A673 (cell line): ENCODE measurements around the gene ATG4B.

Source experiments
- EZH2 ChIP-seq: fragments of 200-600 bp; sonication (generic); IDR thresholded peaks from 2 replicates; pipeline ENCODE4 v1.6.1; 2017; ENCODE audit warnings: borderline replicate concordance, low read depth, mild to moderate bottlenecking, mixed read lengths, antibody characterized with exemption, low read length; ENCODE audit not compliant: poor library complexity, severe bottlenecking
- TF ChIP-seq, protein P1 (sequence below): fragments of 300-800, 200-600 bp; sonication (generic); conservative IDR thresholded peaks from 2 replicates; pipeline ENCODE4 v1.5.1; 2017; ENCODE audit warnings: low read depth, mild to moderate bottlenecking, antibody characterized with exemption, low read length, moderate library complexity, mixed read lengths

DNA sequence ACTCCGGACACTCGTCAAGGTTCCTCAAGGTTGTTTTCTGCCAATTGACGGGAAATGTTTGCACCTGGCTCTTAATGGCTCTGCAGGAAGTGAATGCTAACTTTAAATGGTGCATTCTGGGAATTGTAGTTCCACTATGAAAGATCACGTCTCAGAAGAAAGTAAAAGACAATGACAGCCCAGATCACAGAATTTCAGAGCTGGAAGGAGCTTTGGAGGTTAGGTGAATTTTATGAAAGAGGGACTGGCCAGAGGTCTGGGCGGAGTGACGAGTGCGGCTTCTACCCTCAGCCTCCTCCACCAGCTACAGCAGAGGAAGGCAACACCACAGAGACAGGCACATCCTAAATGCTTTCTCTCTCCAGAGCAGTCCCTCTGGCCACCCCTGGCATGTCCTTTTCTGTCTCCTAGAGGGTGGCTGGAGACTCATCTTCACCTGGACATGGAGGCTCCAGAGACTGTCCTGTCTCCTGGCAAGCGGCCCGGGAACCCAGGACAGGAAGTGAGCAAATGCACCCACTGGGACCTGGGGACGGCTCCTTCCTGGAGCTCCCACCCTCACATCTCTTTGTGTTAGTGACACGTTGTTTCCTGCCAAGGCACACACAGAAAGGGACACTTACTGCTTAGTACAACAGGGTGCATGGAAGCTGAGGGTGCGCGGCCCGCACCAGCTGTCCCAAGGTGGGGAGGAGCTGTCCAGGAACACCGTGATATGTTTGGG is 19.9 kb upstream of the ATG4B start:
- TF ChIP-seq, protein P1, sequence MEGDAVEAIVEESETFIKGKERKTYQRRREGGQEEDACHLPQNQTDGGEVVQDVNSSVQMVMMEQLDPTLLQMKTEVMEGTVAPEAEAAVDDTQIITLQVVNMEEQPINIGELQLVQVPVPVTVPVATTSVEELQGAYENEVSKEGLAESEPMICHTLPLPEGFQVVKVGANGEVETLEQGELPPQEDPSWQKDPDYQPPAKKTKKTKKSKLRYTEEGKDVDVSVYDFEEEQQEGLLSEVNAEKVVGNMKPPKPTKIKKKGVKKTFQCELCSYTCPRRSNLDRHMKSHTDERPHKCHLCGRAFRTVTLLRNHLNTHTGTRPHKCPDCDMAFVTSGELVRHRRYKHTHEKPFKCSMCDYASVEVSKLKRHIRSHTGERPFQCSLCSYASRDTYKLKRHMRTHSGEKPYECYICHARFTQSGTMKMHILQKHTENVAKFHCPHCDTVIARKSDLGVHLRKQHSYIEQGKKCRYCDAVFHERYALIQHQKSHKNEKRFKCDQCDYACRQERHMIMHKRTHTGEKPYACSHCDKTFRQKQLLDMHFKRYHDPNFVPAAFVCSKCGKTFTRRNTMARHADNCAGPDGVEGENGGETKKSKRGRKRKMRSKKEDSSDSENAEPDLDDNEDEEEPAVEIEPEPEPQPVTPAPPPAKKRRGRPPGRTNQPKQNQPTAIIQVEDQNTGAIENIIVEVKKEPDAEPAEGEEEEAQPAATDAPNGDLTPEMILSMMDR = no peak
- no peak for TF ChIP-seq EZH2
